Activated CD4-positive, alpha-beta T cell treated with anti-CD3 and anti-CD28 coated beads, Interleukin-2, amount 50 U/mL, for 48 hours (primary cell): ENCODE data around the gene YY2.
"Not testable (repeated sequence)": the region's sequence is repeated elsewhere in the genome, so short reads cannot be mapped to it uniquely, and the experiment has no call there.

ENCODE experiments used
- DNase-seq, 2 experiments: peaks; one replicate each; pipeline ENCODE4 v3.0.0-alpha.2; 2020

The YY2 gene

GRCh38 chrX:21855937-21856415 lies at the start of gene YY2:
YY2 (plus strand) TSS chrX:21855987; CDS start chrX:21856485, 498 bp downstream.
- no peak for DNase-seq

- DNase-seq: no peak
These were observed 49.1 kb upstream of the YY2 start for GRCh38 chrX:21806691-21807090.

GRCh38 chrX:21811832-21812231 lies 44.0 kb upstream of the YY2 start:
- DNase-seq: no peak

- no peak for DNase-seq
These were observed 43.2 kb upstream of the YY2 start for GRCh38 chrX:21812628-21813027.

GRCh38 chrX:21813612-21814368 lies 42.0 kb upstream of the YY2 start:
- no peak for DNase-seq

- DNase-seq: no peak
These were observed 39.7 kb upstream of the YY2 start for GRCh38 chrX:21816136-21816535.

- DNase-seq: not testable (repeated sequence)
These were observed 35.6 kb upstream of the YY2 start for GRCh38 chrX:21820170-21820569.

DNA sequence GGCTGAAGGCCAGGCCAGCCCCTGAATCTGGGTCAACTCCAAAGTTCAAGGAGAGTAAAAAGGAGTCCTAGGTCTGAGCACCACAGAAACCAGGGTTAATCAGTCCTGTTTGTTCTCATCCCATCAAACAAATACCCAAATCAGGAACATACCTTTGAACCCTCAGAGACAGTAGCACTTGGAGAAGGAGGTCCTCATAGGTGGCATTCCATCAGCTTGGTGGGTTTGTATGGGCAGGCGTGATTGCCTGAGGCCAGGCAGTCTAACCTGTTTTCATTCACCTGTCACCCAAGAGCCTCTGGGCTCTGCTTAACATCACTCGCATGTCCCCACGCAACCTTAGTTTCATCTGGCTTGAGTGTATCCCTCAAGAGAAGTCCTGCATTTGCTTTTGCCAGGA lies 33.9 kb upstream of the YY2 start:
- no peak for DNase-seq

GRCh38 chrX:21831496-21831895 lies 24.3 kb upstream of the YY2 start:
- no peak for DNase-seq

GRCh38 chrX:21837056-21837455 lies 18.7 kb upstream of the YY2 start:
- DNase-seq: no peak

- DNase-seq: no peak
These were observed 16.9 kb upstream of the YY2 start for GRCh38 chrX:21838937-21839333.

DNA sequence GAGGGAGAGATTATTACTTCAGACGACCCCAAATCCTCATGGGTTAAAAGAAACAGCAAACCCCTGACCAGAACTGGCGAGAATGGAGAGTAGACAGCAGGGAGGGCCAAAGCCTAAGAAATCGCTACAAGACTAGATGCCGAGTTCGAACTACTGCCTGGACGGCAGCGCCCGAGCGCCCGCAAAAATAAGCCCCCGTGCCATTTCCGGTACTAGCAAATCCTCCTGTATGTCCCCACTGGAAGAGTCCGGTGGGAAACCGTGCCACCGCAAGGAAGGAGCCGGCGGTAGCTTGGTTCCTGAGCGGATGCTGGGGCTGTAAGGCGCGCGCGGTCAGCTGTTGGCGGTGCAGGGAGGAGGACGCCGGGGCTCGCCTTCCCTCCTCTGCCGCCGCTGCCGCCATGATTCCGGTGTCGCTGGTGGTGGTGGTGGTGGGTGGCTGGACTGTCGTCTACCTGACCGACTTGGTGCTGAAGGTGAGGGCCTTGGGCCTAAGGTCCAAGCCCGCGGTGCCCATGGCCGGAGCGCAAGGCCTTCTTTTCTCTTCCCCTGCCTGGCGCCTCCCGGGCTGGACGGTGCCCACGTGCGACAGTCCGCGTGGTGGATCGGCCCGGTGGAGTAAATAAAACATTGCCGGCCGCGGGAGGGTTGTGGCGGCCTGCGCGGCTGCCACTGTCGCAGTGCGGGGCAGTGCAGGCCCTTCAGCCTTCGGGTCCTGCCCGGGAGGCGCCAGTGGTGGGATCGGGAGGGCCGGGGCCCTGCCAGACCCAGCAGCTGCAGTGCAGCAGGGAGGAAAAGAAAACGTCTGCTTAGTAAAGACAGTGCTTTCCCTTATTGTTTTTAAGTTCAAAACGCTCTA lies 16.2 kb upstream of the YY2 start, which contains the start of gene MBTPS2:
TSS of gene MBTPS2 (plus strand) at position 284 of the 859 bp plus-strand sequence. CDS start at position 402, 118 bp downstream.
- DNase-seq: peak; percentile 77 to 83

GRCh38 chrX:21840193-21840545 lies 15.6 kb upstream of the YY2 start:
- peak; percentile 9 to 22 for DNase-seq

DNA sequence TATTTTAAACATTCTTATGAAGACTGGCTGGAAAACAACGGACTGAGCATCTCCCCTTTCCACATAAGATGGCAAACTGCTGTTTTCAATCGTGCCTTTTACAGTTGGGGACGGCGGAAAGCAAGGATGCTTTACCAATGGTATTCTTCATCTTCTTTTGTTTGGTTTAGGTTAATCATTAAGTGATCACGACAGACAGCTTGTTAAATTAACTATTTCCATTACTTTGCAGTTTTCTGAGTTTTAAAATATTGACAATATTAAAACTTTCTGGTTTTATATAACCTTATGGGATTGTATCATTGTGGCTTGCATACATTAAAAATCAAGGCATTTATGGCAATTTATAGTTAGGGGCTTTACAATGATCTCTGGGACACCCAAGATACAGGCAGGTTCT lies 12.6 kb upstream of the YY2 start:
- DNase-seq: no peak

GRCh38 chrX:21845096-21845495 lies 10.7 kb upstream of the YY2 start:
- no peak for DNase-seq

- DNase-seq: no peak
These were observed 8.4 kb upstream of the YY2 start for GRCh38 chrX:21847342-21847741.

- DNase-seq: no peak
These were observed 2.2 kb upstream of the YY2 start for GRCh38 chrX:21853578-21853977.

GRCh38 chrX:21856504-21856903 lies 717 bp downstream of the YY2 start:
- no peak for DNase-seq

GRCh38 chrX:21863241-21863640 lies 7.5 kb downstream of the YY2 start:
- no peak for DNase-seq

DNA sequence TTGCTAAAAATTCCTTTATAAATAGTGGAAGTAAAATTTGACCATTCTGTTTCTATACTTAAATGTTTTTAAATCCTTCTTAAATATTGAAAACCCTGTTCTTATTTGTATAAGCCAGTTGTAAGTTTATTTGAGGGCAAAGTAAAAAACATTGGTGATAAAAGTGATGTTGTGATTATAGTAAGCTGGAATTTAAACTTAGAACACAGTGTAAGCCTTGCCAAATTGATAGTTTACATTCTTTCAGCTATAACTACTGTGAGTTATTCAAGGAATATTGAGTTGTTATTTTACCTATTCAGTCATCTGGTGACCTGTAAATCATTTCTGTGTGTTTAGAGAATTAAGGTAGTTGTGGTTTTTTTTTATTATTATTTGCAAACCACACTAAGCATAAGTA lies 9.6 kb downstream of the YY2 start:
- DNase-seq: no peak

DNA sequence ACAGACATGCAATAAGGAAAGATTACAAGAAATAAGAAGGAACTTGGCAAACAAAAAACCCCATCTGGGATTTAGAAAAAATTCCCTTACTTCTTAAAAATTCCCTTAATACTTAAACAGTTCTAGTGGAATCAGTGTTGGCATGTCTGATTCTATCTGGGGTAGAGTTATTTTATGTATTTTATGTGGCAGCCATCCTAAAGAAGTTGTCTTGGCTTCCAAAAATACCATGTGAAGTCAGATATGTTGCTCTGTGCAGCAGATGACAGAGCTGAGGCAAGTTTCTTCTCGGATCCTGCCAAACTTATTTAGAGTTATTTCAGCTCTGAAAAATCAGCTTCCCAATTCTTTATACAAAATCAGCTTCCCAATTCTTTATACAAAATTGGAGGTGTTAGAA lies 14.7 kb downstream of the YY2 start:
- DNase-seq: no peak

- no peak for DNase-seq
These were observed 17.4 kb downstream of the YY2 start for GRCh38 chrX:21873063-21873775.

DNA sequence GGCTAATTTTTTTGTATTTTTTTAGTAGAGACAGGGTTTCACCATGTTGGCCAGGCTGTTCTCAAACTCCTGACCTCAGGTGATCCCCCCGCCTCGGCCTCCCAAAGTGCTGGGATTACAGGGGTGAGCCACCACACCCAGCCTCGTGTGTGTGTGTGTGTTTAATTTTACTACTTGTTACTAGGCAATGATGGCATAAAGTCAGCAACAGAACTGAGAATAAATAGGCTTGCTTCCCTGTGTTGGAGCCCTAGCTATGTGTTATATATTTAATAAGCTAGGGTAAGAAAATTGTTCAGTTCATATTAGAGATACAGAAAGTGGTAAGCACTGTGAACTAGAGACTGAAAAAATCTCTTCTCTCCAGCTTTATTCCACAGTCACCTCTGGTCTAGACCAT lies 18.4 kb downstream of the YY2 start:
- DNase-seq: not testable (repeated sequence)
